ENCODE results near the gene TOM1L2. TPM values are rescaled to one million over a fixed set of nuclear protein-coding genes. Genes with fewer than 3 reads are reported as not detected.
"Not testable (repeated sequence)": the region's sequence is repeated elsewhere in the genome, so short reads cannot be mapped to it uniquely, and the experiment has no call there.

The TOM1L2 gene
- total RNA-seq, 8 experiments from 2014 or later, result 21.0 to 61.1 (median 36.0) TPM

- in situ Hi-C loops (cut with MboI; ENCODE audit: low pct_unique_long_range_greater_than_20kb in 2 of 9, low sequenced_read_pairs in 9 of 9, unreplicated experiment in 9 of 9); ATAC-seq (replicated peaks in 6 of 8); H3K27ac ChIP-seq; H3K4me3 ChIP-seq: not testable (repeated sequence)
- H3K4me1 ChIP-seq (replicated peaks in 1 of 2), result peaks cover 33 to 36% of the 10 kb centered on the region in 2 donors
- WGBS, 10 experiments, result 80 to 100% (median 90%) methylated on average over 1 to 5 of the region's 5 CpGs; no CpG with 5 or more reads in 3 of the 10 experiments
Measured at GRCh38 chr17:17808200-17808599, 164.0 kb downstream of the TOM1L2 start.

- Histone ChIP-seq H3K4me3 (no peak overlapping the region), H3K27ac (no peak overlapping the region), H3K4me1 (replicated peaks in 1 of 2) (peaks cover 31 to 33% of the 10 kb centered on the region in 2 donors)
- 83% methylated on average over 1 of the region's 5 CpGs; no CpG with 5 or more reads in 9 of the 10 experiments for WGBS, 10 experiments
- no peak for ATAC-seq (replicated peaks in 6 of 8)
- in situ Hi-C loops (cut with MboI; ENCODE audit: low pct_unique_long_range_greater_than_20kb in 2 of 9, low sequenced_read_pairs in 9 of 9, unreplicated experiment in 9 of 9), result no loop called here
Measured at GRCh38 chr17:17807440-17807839, 164.8 kb downstream of the TOM1L2 start.

- WGBS, 10 experiments, result 80 to 96% (median 91%) methylated on average over 1 to 8 of the region's 17 CpGs; no CpG with 5 or more reads in 5 of the 10 experiments
- Histone ChIP-seq H3K4me1 (replicated peaks in 1 of 2) (peaks cover 24 to 26% of the 10 kb centered on the region in 2 donors), H3K4me3 (no peak overlapping the region), H3K27ac (no peak overlapping the region)
- no peak for ATAC-seq (replicated peaks in 6 of 8)
- in situ Hi-C loops (cut with MboI; ENCODE audit: low pct_unique_long_range_greater_than_20kb in 2 of 9, low sequenced_read_pairs in 9 of 9, unreplicated experiment in 9 of 9), result no loop called here
Measured at GRCh38 chr17:17806611-17807274, 165.5 kb downstream of the TOM1L2 start.

GRCh38 chr17:17806035-17806434, 166.2 kb downstream of the TOM1L2 start:
- in situ Hi-C loops (cut with MboI; ENCODE audit: low pct_unique_long_range_greater_than_20kb in 2 of 9, low sequenced_read_pairs in 9 of 9, unreplicated experiment in 9 of 9), result no loop called here
- no peak for ATAC-seq (replicated peaks in 6 of 8)
- H3K27ac ChIP-seq, result no peak overlapping the region

GRCh38 chr17:17805575-17805974, 166.6 kb downstream of the TOM1L2 start:
- 50 to 100% (median 97%) methylated on average over 1 to 3 of the region's 9 CpGs; no CpG with 5 or more reads in 4 of the 10 experiments for WGBS, 10 experiments
- H3K27ac ChIP-seq, result no peak overlapping the region
- no peak overlapping the region for H3K4me3 ChIP-seq
- in situ Hi-C loops (cut with MboI; ENCODE audit: low pct_unique_long_range_greater_than_20kb in 2 of 9, low sequenced_read_pairs in 9 of 9, unreplicated experiment in 9 of 9), result no loop called here
- no peak for ATAC-seq (replicated peaks in 6 of 8)
- H3K4me1 ChIP-seq (replicated peaks in 1 of 2), result peaks cover 14 to 16% of the 10 kb centered on the region in 2 donors

More at GRCh38 chr17:17806035-17806434, 166.2 kb downstream of the TOM1L2 start:
- peaks cover 19 to 20% of the 10 kb centered on the region in 2 donors for H3K4me1 ChIP-seq (replicated peaks in 1 of 2)
- WGBS, 10 experiments, result 40 to 100% (median 92%) methylated on average over 1 to 3 of the region's 4 CpGs; no CpG with 5 or more reads in 3 of the 10 experiments
- no peak overlapping the region for H3K4me3 ChIP-seq

GRCh38 chr17:17804007-17804406, 168.2 kb downstream of the TOM1L2 start:
- Histone ChIP-seq H3K4me3 (no peak overlapping the region), H3K4me1 (replicated peaks in 1 of 2) (peaks cover 11 to 13% of the 10 kb centered on the region in 2 donors), H3K27ac (no peak overlapping the region)
- in situ Hi-C loops (cut with MboI; ENCODE audit: low pct_unique_long_range_greater_than_20kb in 2 of 9, low sequenced_read_pairs in 9 of 9, unreplicated experiment in 9 of 9), result no loop called here
- no peak for ATAC-seq (replicated peaks in 6 of 8)
- 87 to 94% (median 94%) methylated on average over 2 to 3 of the region's 3 CpGs; no CpG with 5 or more reads in 7 of the 10 experiments for WGBS, 10 experiments

GRCh38 chr17:17801800-17802481, 170.3 kb downstream of the TOM1L2 start:
- 85 to 100% (median 93%) methylated on average over 2 to 4 of the region's 13 CpGs; no CpG with 5 or more reads in 4 of the 10 experiments for WGBS, 10 experiments
- H3K4me3 ChIP-seq, result no peak overlapping the region
- no peak for ATAC-seq (replicated peaks in 6 of 8)
- H3K4me1 ChIP-seq (replicated peaks in 1 of 2), result peaks cover 17% of the 10 kb centered on the region in 2 donors
- no peak overlapping the region for H3K27ac ChIP-seq
- in situ Hi-C loops (cut with MboI; ENCODE audit: low pct_unique_long_range_greater_than_20kb in 2 of 9, low sequenced_read_pairs in 9 of 9, unreplicated experiment in 9 of 9), result no loop called here

GRCh38 chr17:17800504-17801021, 171.6 kb downstream of the TOM1L2 start:
- Histone ChIP-seq H3K4me3 (no peak overlapping the region), H3K27ac (peak overlapping the region in 1 of 2 donors; percentile 50), H3K4me1 (replicated peaks in 1 of 2) (peaks cover 17% of the 10 kb centered on the region in 2 donors)
- 91 to 100% (median 96%) methylated on average over 1 to 8 of the region's 12 CpGs; no CpG with 5 or more reads in 4 of the 10 experiments for WGBS, 10 experiments
- in situ Hi-C loops (cut with MboI; ENCODE audit: low pct_unique_long_range_greater_than_20kb in 2 of 9, low sequenced_read_pairs in 9 of 9, unreplicated experiment in 9 of 9), result no loop called here
- no peak for ATAC-seq (replicated peaks in 6 of 8)

GRCh38 chr17:17798573-17799255, 173.5 kb downstream of the TOM1L2 start:
- ATAC-seq (replicated peaks in 6 of 8), result no peak
- Histone ChIP-seq H3K4me3 (no peak overlapping the region), H3K27ac (peak overlapping the region; percentile 50 to 67), H3K4me1 (replicated peaks in 1 of 2) (peaks cover 19 to 27% of the 10 kb centered on the region in 2 donors)
- in situ Hi-C loops (cut with MboI; ENCODE audit: low pct_unique_long_range_greater_than_20kb in 2 of 9, low sequenced_read_pairs in 9 of 9, unreplicated experiment in 9 of 9), result no loop called here
- 80 to 100% (median 100%) methylated on average over 1 to 4 of the region's 16 CpGs; no CpG with 5 or more reads in 5 of the 10 experiments for whole genome bisulfite sequencing, 10 experiments

- 85 to 97% (median 87%) methylated on average over 3 to 6 of the region's 25 CpGs; no CpG with 5 or more reads in 7 of the 10 experiments for WGBS, 10 experiments
- Histone ChIP-seq H3K4me1 (replicated peaks in 1 of 2) (peaks cover 25 to 33% of the 10 kb centered on the region in 2 donors), H3K4me3 (no peak overlapping the region), H3K27ac (peak overlapping the region in 1 of 2 donors; percentile 67)
- in situ Hi-C loops (cut with MboI; ENCODE audit: low pct_unique_long_range_greater_than_20kb in 2 of 9, low sequenced_read_pairs in 9 of 9, unreplicated experiment in 9 of 9), result no loop called here
- ATAC-seq (replicated peaks in 6 of 8), result no peak
Measured at GRCh38 chr17:17798010-17798556, 174.1 kb downstream of the TOM1L2 start.

GRCh38 chr17:17797119-17797809, 174.9 kb downstream of the TOM1L2 start:
- H3K27ac ChIP-seq, result no peak overlapping the region
- no peak overlapping the region for H3K4me3 ChIP-seq
- no peak for ATAC-seq (replicated peaks in 6 of 8)
- in situ Hi-C loops (cut with MboI; ENCODE audit: low pct_unique_long_range_greater_than_20kb in 2 of 9, low sequenced_read_pairs in 9 of 9, unreplicated experiment in 9 of 9), result no loop called here
- 80 to 100% (median 95%) methylated on average over 1 to 15 of the region's 30 CpGs; no CpG with 5 or more reads in 5 of the 10 experiments for WGBS, 10 experiments
- peaks cover 34 to 40% of the 10 kb centered on the region in 2 donors for H3K4me1 ChIP-seq (replicated peaks in 1 of 2)

GRCh38 chr17:17796787-17797061, 175.5 kb downstream of the TOM1L2 start:
- 96 to 100% (median 100%) methylated on average over 1 to 7 of the region's 13 CpGs; no CpG with 5 or more reads in 6 of the 10 experiments for WGBS, 10 experiments
- in situ Hi-C loops (cut with MboI; ENCODE audit: low pct_unique_long_range_greater_than_20kb in 2 of 9, low sequenced_read_pairs in 9 of 9, unreplicated experiment in 9 of 9), result no loop called here
- Histone ChIP-seq H3K4me3 (no peak overlapping the region), H3K27ac (no peak overlapping the region), H3K4me1 (replicated peaks in 1 of 2) (peaks cover 39 to 46% of the 10 kb centered on the region in 2 donors)
- no peak for ATAC-seq (replicated peaks in 6 of 8)

Measured in motor neuron (in vitro differentiated cells).